ENCODE measurements around the gene NFATC2.

Gene NFATC2

GRCh38 chr20:51529081-51529681, 13.3 kb downstream of the NFATC2 start:
- no peaks in the 10 kb centered on the region for H3K36me3 ChIP-seq (ENCODE audit: control insufficient read depth, insufficient read depth, low read length)
- peaks cover 43% of the 10 kb centered on the region for H3K4me1 ChIP-seq (ENCODE audit: control insufficient read depth, insufficient read depth, low read length, poor library complexity, severe bottlenecking)
- no peaks in the 10 kb centered on the region for H3K9me3 ChIP-seq (ENCODE audit: control insufficient read depth, low read length)
- H3K27ac ChIP-seq (ENCODE audit: low read depth, low read length, severe bottlenecking): peak overlapping the region; percentile 69
- H3K4me3 ChIP-seq (ENCODE audit: extremely low read depth, insufficient read depth, low read length, poor library complexity, severe bottlenecking): no peak overlapping the region
- 81 to 93% methylated on average over 9 to 11 of the region's 13 CpGs for WGBS, 2 experiments (ENCODE audit: insufficient coverage in 2 of 2)

GRCh38 chr20:51528263-51529027, 14.1 kb downstream of the NFATC2 start:
- 82 to 94% methylated on average over 4 of the region's 7 CpGs for WGBS, 2 experiments (ENCODE audit: insufficient coverage in 2 of 2)
- Histone ChIP-seq H3K36me3 (ENCODE audit: control insufficient read depth, insufficient read depth, low read length) (no peaks in the 10 kb centered on the region), H3K9me3 (ENCODE audit: control insufficient read depth, low read length) (no peaks in the 10 kb centered on the region), H3K27ac (ENCODE audit: low read depth, low read length, severe bottlenecking) (peak overlapping the region; percentile 69), H3K4me1 (ENCODE audit: control insufficient read depth, insufficient read depth, low read length, poor library complexity, severe bottlenecking) (peaks cover 36% of the 10 kb centered on the region), H3K4me3 (ENCODE audit: extremely low read depth, insufficient read depth, low read length, poor library complexity, severe bottlenecking) (no peak overlapping the region)

GRCh38 chr20:51526754-51527153, 15.8 kb downstream of the NFATC2 start:
- Histone ChIP-seq H3K27ac (ENCODE audit: low read depth, low read length, severe bottlenecking) (no peak overlapping the region), H3K9me3 (ENCODE audit: control insufficient read depth, low read length) (no peaks in the 10 kb centered on the region), H3K4me1 (ENCODE audit: control insufficient read depth, insufficient read depth, low read length, poor library complexity, severe bottlenecking) (peaks cover 21% of the 10 kb centered on the region), H3K36me3 (ENCODE audit: control insufficient read depth, insufficient read depth, low read length) (no peaks in the 10 kb centered on the region), H3K4me3 (ENCODE audit: extremely low read depth, insufficient read depth, low read length, poor library complexity, severe bottlenecking) (no peak overlapping the region)
- 60 to 100% methylated on average over 1 to 2 of the region's 4 CpGs for WGBS, 2 experiments (ENCODE audit: insufficient coverage in 2 of 2)

GRCh38 chr20:51526106-51526470, 16.4 kb downstream of the NFATC2 start:
- Histone ChIP-seq H3K4me3 (ENCODE audit: extremely low read depth, insufficient read depth, low read length, poor library complexity, severe bottlenecking) (no peak overlapping the region), H3K27ac (ENCODE audit: low read depth, low read length, severe bottlenecking) (no peak overlapping the region), H3K9me3 (ENCODE audit: control insufficient read depth, low read length) (no peaks in the 10 kb centered on the region), H3K36me3 (ENCODE audit: control insufficient read depth, insufficient read depth, low read length) (no peaks in the 10 kb centered on the region), H3K4me1 (ENCODE audit: control insufficient read depth, insufficient read depth, low read length, poor library complexity, severe bottlenecking) (peaks cover 21% of the 10 kb centered on the region)
- WGBS, 2 experiments (ENCODE audit: insufficient coverage in 2 of 2): 72 to 93% methylated on average over 3 to 4 of the region's 8 CpGs

GRCh38 chr20:51525241-51526105, 17.0 kb downstream of the NFATC2 start:
- Histone ChIP-seq H3K4me1 (ENCODE audit: control insufficient read depth, insufficient read depth, low read length, poor library complexity, severe bottlenecking) (peaks cover 21% of the 10 kb centered on the region), H3K4me3 (ENCODE audit: extremely low read depth, insufficient read depth, low read length, poor library complexity, severe bottlenecking) (no peak overlapping the region), H3K36me3 (ENCODE audit: control insufficient read depth, insufficient read depth, low read length) (no peaks in the 10 kb centered on the region), H3K9me3 (ENCODE audit: control insufficient read depth, low read length) (no peaks in the 10 kb centered on the region), H3K27ac (ENCODE audit: low read depth, low read length, severe bottlenecking) (no peak overlapping the region)
- 83 to 87% methylated on average over 18 to 20 of the region's 20 CpGs for WGBS, 2 experiments (ENCODE audit: insufficient coverage in 2 of 2)

- H3K9me3 ChIP-seq (ENCODE audit: control insufficient read depth, low read length): no peaks in the 10 kb centered on the region
- no peak overlapping the region for H3K4me3 ChIP-seq (ENCODE audit: extremely low read depth, insufficient read depth, low read length, poor library complexity, severe bottlenecking)
- 95 to 96% methylated on average over 63 to 64 of the region's 64 CpGs for WGBS, 2 experiments (ENCODE audit: insufficient coverage in 2 of 2)
- peaks cover 13% of the 10 kb centered on the region for H3K4me1 ChIP-seq (ENCODE audit: control insufficient read depth, insufficient read depth, low read length, poor library complexity, severe bottlenecking)
- no peaks in the 10 kb centered on the region for H3K36me3 ChIP-seq (ENCODE audit: control insufficient read depth, insufficient read depth, low read length)
- no peak overlapping the region for H3K27ac ChIP-seq (ENCODE audit: low read depth, low read length, severe bottlenecking)
Observed at GRCh38 chr20:51523276-51524013, 19.1 kb downstream of the NFATC2 start.

GRCh38 chr20:51522207-51522606, 20.3 kb downstream of the NFATC2 start:
- Histone ChIP-seq H3K36me3 (ENCODE audit: control insufficient read depth, insufficient read depth, low read length) (no peaks in the 10 kb centered on the region), H3K9me3 (ENCODE audit: control insufficient read depth, low read length) (no peaks in the 10 kb centered on the region), H3K27ac (ENCODE audit: low read depth, low read length, severe bottlenecking) (no peak overlapping the region), H3K4me1 (ENCODE audit: control insufficient read depth, insufficient read depth, low read length, poor library complexity, severe bottlenecking) (peaks cover 11% of the 10 kb centered on the region), H3K4me3 (ENCODE audit: extremely low read depth, insufficient read depth, low read length, poor library complexity, severe bottlenecking) (no peak overlapping the region)
- WGBS, 2 experiments (ENCODE audit: insufficient coverage in 2 of 2): 87 to 96% methylated on average over 6 of the region's 9 CpGs

- H3K27ac ChIP-seq (ENCODE audit: low read depth, low read length, severe bottlenecking): no peak overlapping the region
- WGBS, 2 experiments (ENCODE audit: insufficient coverage in 2 of 2): no CpG with 5 or more reads among the region's 2 CpGs
- no peak overlapping the region for H3K4me3 ChIP-seq (ENCODE audit: extremely low read depth, insufficient read depth, low read length, poor library complexity, severe bottlenecking)
- peaks cover 8% of the 10 kb centered on the region for H3K4me1 ChIP-seq (ENCODE audit: control insufficient read depth, insufficient read depth, low read length, poor library complexity, severe bottlenecking)
- H3K36me3 ChIP-seq (ENCODE audit: control insufficient read depth, insufficient read depth, low read length): no peaks in the 10 kb centered on the region
- H3K9me3 ChIP-seq (ENCODE audit: control insufficient read depth, low read length): no peaks in the 10 kb centered on the region
Observed at GRCh38 chr20:51517839-51518238, 24.7 kb downstream of the NFATC2 start.

- WGBS, 2 experiments (ENCODE audit: insufficient coverage in 2 of 2): 94 to 100% methylated on average over 4 of the region's 7 CpGs
- no peaks in the 10 kb centered on the region for H3K9me3 ChIP-seq (ENCODE audit: control insufficient read depth, low read length)
Observed at GRCh38 chr20:51516855-51517254, 25.7 kb downstream of the NFATC2 start.

GRCh38 chr20:51514836-51515235, 27.7 kb downstream of the NFATC2 start:
- H3K4me3 ChIP-seq (ENCODE audit: extremely low read depth, insufficient read depth, low read length, poor library complexity, severe bottlenecking): no peak overlapping the region
- H3K4me1 ChIP-seq (ENCODE audit: control insufficient read depth, insufficient read depth, low read length, poor library complexity, severe bottlenecking): peaks cover 14% of the 10 kb centered on the region
- H3K9me3 ChIP-seq (ENCODE audit: control insufficient read depth, low read length): no peaks in the 10 kb centered on the region
- no peaks in the 10 kb centered on the region for H3K36me3 ChIP-seq (ENCODE audit: control insufficient read depth, insufficient read depth, low read length)
- H3K27ac ChIP-seq (ENCODE audit: low read depth, low read length, severe bottlenecking): no peak overlapping the region
- WGBS, 2 experiments (ENCODE audit: insufficient coverage in 2 of 2): 86 to 93% methylated on average over 6 to 7 of the region's 7 CpGs

More at GRCh38 chr20:51516855-51517254, 25.7 kb downstream of the NFATC2 start:
- H3K4me3 ChIP-seq (ENCODE audit: extremely low read depth, insufficient read depth, low read length, poor library complexity, severe bottlenecking): no peak overlapping the region
- peaks cover 10% of the 10 kb centered on the region for H3K4me1 ChIP-seq (ENCODE audit: control insufficient read depth, insufficient read depth, low read length, poor library complexity, severe bottlenecking)
- no peaks in the 10 kb centered on the region for H3K36me3 ChIP-seq (ENCODE audit: control insufficient read depth, insufficient read depth, low read length)
- H3K27ac ChIP-seq (ENCODE audit: low read depth, low read length, severe bottlenecking): no peak overlapping the region
